Karpas-422 (cell line): ENCODE measurements around the gene AK5. TPM values are rescaled to one million over a fixed set of nuclear protein-coding genes. Genes with fewer than 3 reads are reported as not detected.

Source experiments
- DNase-seq: peaks from one replicate; pipeline ENCODE4 v3.0.0-alpha.2; 2015
- H2AFZ ChIP-seq: fragments of 200-600 bp; sonication (generic); 2 replicates; pipeline ENCODE4 v1.6.1; 2014; ENCODE audit warnings: antibody characterized with exemption, low read length, mixed read lengths
- H3K27ac ChIP-seq: fragments of 200-600 bp; sonication (generic); 2 replicates; pipeline ENCODE4 v1.5.1; 2014; ENCODE audit warnings: mild to moderate bottlenecking, low read length, moderate library complexity
- H3K27me3 ChIP-seq: fragments of 200-600 bp; sonication (generic); 2 replicates; pipeline ENCODE4 v1.6.1; 2014; ENCODE audit warnings: low read length, mixed read lengths
- H3K36me3 ChIP-seq: fragments of 200-600 bp; sonication (generic); 2 replicates; pipeline ENCODE4 v1.6.1; 2014; ENCODE audit warnings: low read length, mixed read lengths; ENCODE audit not compliant: insufficient read depth
- H3K4me1 ChIP-seq: fragments of 200-600 bp; sonication (generic); 2 replicates; pipeline ENCODE4 v1.6.1; 2014; ENCODE audit warnings: mild to moderate bottlenecking, low read length, mixed read lengths
- H3K4me2 ChIP-seq: fragments of 200-600 bp; sonication (generic); 2 replicates; pipeline ENCODE4 v1.6.1; 2014; ENCODE audit warnings: low read length, low read depth, mild to moderate bottlenecking; ENCODE audit not compliant: poor library complexity, severe bottlenecking
- H3K4me3 ChIP-seq: fragments of 200-600 bp; sonication (generic); 2 replicates; pipeline ENCODE4 v1.5.1; 2014; ENCODE audit warnings: mild to moderate bottlenecking, antibody characterized with exemption, low read length, mixed read lengths
- H3K79me2 ChIP-seq: fragments of 200-600 bp; sonication (generic); 2 replicates; pipeline ENCODE4 v1.6.1; 2014; ENCODE audit warnings: mild to moderate bottlenecking, low read length, mixed read lengths
- H3K9ac ChIP-seq: fragments of 200-600 bp; sonication (generic); 2 replicates; pipeline ENCODE4 v1.6.0; 2014; ENCODE audit warnings: low read length
- H3K9me2 ChIP-seq: fragments of 200-600 bp; sonication (generic), shearing (Covaris generic); replicated peaks from 2 replicates; pipeline ENCODE4 v1.6.0; 2014; ENCODE audit warnings: mild to moderate bottlenecking, low read length, moderate library complexity; ENCODE audit not compliant: insufficient read depth
- H3K9me3 ChIP-seq: fragments of 300-700, 200-600 bp; sonication (generic); 2 replicates; pipeline ENCODE4 v1.6.1; 2014; ENCODE audit warnings: low read length, mixed read lengths
- H4K20me1 ChIP-seq: fragments of 200-600 bp; sonication (generic); 2 replicates; pipeline ENCODE4 v1.6.1; 2014; ENCODE audit warnings: mild to moderate bottlenecking, antibody characterized with exemption, low read length, low read depth; ENCODE audit not compliant: insufficient read depth
- total RNA-seq: library from RNA; depleted of rRNA; stranded (reverse); fragments of >200 nt; shearing (Covaris generic); gene quantifications from 2 replicates; pipeline ENCODE4 v1.2.3, GENCODE V29; 2014; ENCODE audit warnings: low replicate concordance

The AK5 gene
- total RNA-seq, 1 experiment from 2014 or later: not detected

GRCh38 chr1:77582905-77583304 lies 301.1 kb downstream of the AK5 start:
- no peaks in the 10 kb centered on the region for H3K9me2 ChIP-seq
- peaks cover 34% of the 10 kb centered on the region for H3K36me3 ChIP-seq
- H3K9me3 ChIP-seq: no peaks in the 10 kb centered on the region
- H3K4me3 ChIP-seq: no peak overlapping the region
- H3K9ac ChIP-seq: no peak overlapping the region
- H3K27ac ChIP-seq: peak overlapping the region; percentile 2; the same call in 1 of the 2 replicates
- DNase-seq: no peak
- peak overlapping the region; percentile 1 for H3K4me2 ChIP-seq
- no peaks in the 10 kb centered on the region for H3K27me3 ChIP-seq
- peaks cover 54% of the 10 kb centered on the region for H3K79me2 ChIP-seq
- peaks cover 36% of the 10 kb centered on the region for H3K4me1 ChIP-seq
- no peak overlapping the region for H2AFZ ChIP-seq
- H4K20me1 ChIP-seq: no peaks in the 10 kb centered on the region

GRCh38 chr1:77583483-77583882 lies 301.7 kb downstream of the AK5 start:
- H3K4me2 ChIP-seq: peak overlapping the region; percentile 1
- no peaks in the 10 kb centered on the region for H3K27me3 ChIP-seq
- H3K79me2 ChIP-seq: peaks cover 59% of the 10 kb centered on the region

GRCh38 chr1:77584884-77585283 lies 303.1 kb downstream of the AK5 start:
- peaks cover 36% of the 10 kb centered on the region for H3K4me1 ChIP-seq
- H3K9me3 ChIP-seq: no peaks in the 10 kb centered on the region
- peaks cover 21% of the 10 kb centered on the region for H3K36me3 ChIP-seq
- H3K9ac ChIP-seq: no peak overlapping the region
- H2AFZ ChIP-seq: no peak overlapping the region
- H4K20me1 ChIP-seq: no peaks in the 10 kb centered on the region
- no peak overlapping the region for H3K4me2 ChIP-seq
- H3K4me3 ChIP-seq: no peak overlapping the region
- no peaks in the 10 kb centered on the region for H3K9me2 ChIP-seq
- H3K79me2 ChIP-seq: peaks cover 69% of the 10 kb centered on the region
- H3K27ac ChIP-seq: no peak overlapping the region
- no peaks in the 10 kb centered on the region for H3K27me3 ChIP-seq
- DNase-seq: no peak

More at GRCh38 chr1:77583483-77583882, 301.7 kb downstream of the AK5 start:
- Histone ChIP-seq H3K9me3 (no peaks in the 10 kb centered on the region), H3K36me3 (peaks cover 33% of the 10 kb centered on the region), H3K9me2 (no peaks in the 10 kb centered on the region), H4K20me1 (no peaks in the 10 kb centered on the region), H3K4me3 (no peak overlapping the region), H3K9ac (no peak overlapping the region), H3K4me1 (peaks cover 36% of the 10 kb centered on the region), H3K27ac (peak overlapping the region; percentile 2; the same call in 1 of the 2 replicates), H2AFZ (no peak overlapping the region)
- DNase-seq: no peak

GRCh38 chr1:77585610-77586314 lies 303.9 kb downstream of the AK5 start:
- H3K27me3 ChIP-seq: no peaks in the 10 kb centered on the region
- H3K4me2 ChIP-seq: peak overlapping the region; percentile 10
- DNase-seq: no peak
- peaks cover 17% of the 10 kb centered on the region for H3K36me3 ChIP-seq
- peaks cover 36% of the 10 kb centered on the region for H3K4me1 ChIP-seq
- H3K9ac ChIP-seq: no peak overlapping the region
- H4K20me1 ChIP-seq: no peaks in the 10 kb centered on the region
- no peaks in the 10 kb centered on the region for H3K9me2 ChIP-seq
- H3K27ac ChIP-seq: no peak overlapping the region
- H2AFZ ChIP-seq: no peak overlapping the region
- H3K4me3 ChIP-seq: no peak overlapping the region
- H3K79me2 ChIP-seq: peaks cover 76% of the 10 kb centered on the region
- H3K9me3 ChIP-seq: no peaks in the 10 kb centered on the region

GRCh38 chr1:77589231-77589630 lies 307.4 kb downstream of the AK5 start:
- no peak overlapping the region for H3K4me3 ChIP-seq
- H3K4me2 ChIP-seq: no peak overlapping the region
- peaks cover 90% of the 10 kb centered on the region for H3K79me2 ChIP-seq
- no peaks in the 10 kb centered on the region for H3K9me3 ChIP-seq
- no peak overlapping the region for H3K27ac ChIP-seq
- no peak overlapping the region for H3K9ac ChIP-seq
- H2AFZ ChIP-seq: no peak overlapping the region
- H3K36me3 ChIP-seq: peaks cover 3% of the 10 kb centered on the region; the same call in 1 of the 2 replicates
- DNase-seq: no peak
- no peaks in the 10 kb centered on the region for H3K27me3 ChIP-seq
- no peaks in the 10 kb centered on the region for H4K20me1 ChIP-seq
- peaks cover 29% of the 10 kb centered on the region for H3K4me1 ChIP-seq
- no peaks in the 10 kb centered on the region for H3K9me2 ChIP-seq

- H3K79me2 ChIP-seq: peaks cover 89% of the 10 kb centered on the region
Observed at GRCh38 chr1:77590651-77591050, 308.8 kb downstream of the AK5 start.

GRCh38 chr1:77592906-77593305 lies 311.1 kb downstream of the AK5 start:
- H3K36me3 ChIP-seq: peaks cover 24% of the 10 kb centered on the region
- no peaks in the 10 kb centered on the region for H3K9me2 ChIP-seq
- H3K4me3 ChIP-seq: no peak overlapping the region
- no peak overlapping the region for H2AFZ ChIP-seq
- H3K9ac ChIP-seq: no peak overlapping the region
- peaks cover 92% of the 10 kb centered on the region for H3K79me2 ChIP-seq
- H3K4me2 ChIP-seq: no peak overlapping the region
- H3K27me3 ChIP-seq: no peaks in the 10 kb centered on the region
- no peak overlapping the region for H3K27ac ChIP-seq
- H3K9me3 ChIP-seq: no peaks in the 10 kb centered on the region
- no peak for DNase-seq
- no peaks in the 10 kb centered on the region for H4K20me1 ChIP-seq
- H3K4me1 ChIP-seq: peaks cover 24% of the 10 kb centered on the region

More at GRCh38 chr1:77590651-77591050, 308.8 kb downstream of the AK5 start:
- H3K9me2 ChIP-seq: no peaks in the 10 kb centered on the region
- no peak overlapping the region for H3K27ac ChIP-seq
- no peak overlapping the region for H3K4me3 ChIP-seq
- no peak for DNase-seq
- H3K27me3 ChIP-seq: no peaks in the 10 kb centered on the region
- no peaks in the 10 kb centered on the region for H4K20me1 ChIP-seq
- H3K9ac ChIP-seq: no peak overlapping the region
- peaks cover 9% of the 10 kb centered on the region; the same call in 1 of the 2 replicates for H3K36me3 ChIP-seq
- peaks cover 31% of the 10 kb centered on the region for H3K4me1 ChIP-seq
- H3K9me3 ChIP-seq: no peaks in the 10 kb centered on the region
- H3K4me2 ChIP-seq: no peak overlapping the region
- no peak overlapping the region for H2AFZ ChIP-seq

GRCh38 chr1:77594366-77595112 lies 312.7 kb downstream of the AK5 start:
- no peaks in the 10 kb centered on the region for H4K20me1 ChIP-seq
- H3K79me2 ChIP-seq: peaks cover 92% of the 10 kb centered on the region
- no peak overlapping the region for H2AFZ ChIP-seq
- peak overlapping the region; percentile 8; the same call in 1 of the 2 replicates for H3K27ac ChIP-seq
- no peak overlapping the region for H3K4me3 ChIP-seq
- H3K27me3 ChIP-seq: no peaks in the 10 kb centered on the region
- H3K9me2 ChIP-seq: no peaks in the 10 kb centered on the region
- peaks cover 33% of the 10 kb centered on the region for H3K36me3 ChIP-seq
- H3K9me3 ChIP-seq: no peaks in the 10 kb centered on the region
- peak overlapping the region; percentile 21 for H3K4me2 ChIP-seq
- H3K4me1 ChIP-seq: peaks cover 24% of the 10 kb centered on the region
- no peak for DNase-seq
- no peak overlapping the region for H3K9ac ChIP-seq
